RPMI7951 (cell line): ENCODE results near the gene ALB. TPM values are rescaled to one million over a fixed set of nuclear protein-coding genes. Genes with fewer than 3 reads are reported as not detected.

ENCODE experiments used
- DNase-seq: peaks from one replicate; pipeline ENCODE4 v3.0.0-alpha.2; 2012; ENCODE audit warnings: low read depth
- total RNA-seq: library from RNA; depleted of rRNA; stranded (reverse); fragments of >200 nt; shearing (Covaris generic); gene quantifications from 2 replicates; pipeline ENCODE4 v1.2.3, GENCODE V29; 2014

Gene ALB
- total RNA-seq, 1 experiment from 2014 or later, result not detected

DNA sequence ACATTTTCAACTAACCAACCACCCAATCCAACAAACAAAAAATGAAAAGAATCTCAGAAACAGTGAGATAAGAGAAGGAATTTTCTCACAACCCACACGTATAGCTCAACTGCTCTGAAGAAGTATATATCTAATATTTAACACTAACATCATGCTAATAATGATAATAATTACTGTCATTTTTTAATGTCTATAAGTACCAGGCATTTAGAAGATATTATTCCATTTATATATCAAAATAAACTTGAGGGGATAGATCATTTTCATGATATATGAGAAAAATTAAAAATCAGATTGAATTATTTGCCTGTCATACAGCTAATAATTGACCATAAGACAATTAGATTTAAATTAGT is 27.7 kb downstream of the ALB start:
- DNase-seq, result no peak

DNA sequence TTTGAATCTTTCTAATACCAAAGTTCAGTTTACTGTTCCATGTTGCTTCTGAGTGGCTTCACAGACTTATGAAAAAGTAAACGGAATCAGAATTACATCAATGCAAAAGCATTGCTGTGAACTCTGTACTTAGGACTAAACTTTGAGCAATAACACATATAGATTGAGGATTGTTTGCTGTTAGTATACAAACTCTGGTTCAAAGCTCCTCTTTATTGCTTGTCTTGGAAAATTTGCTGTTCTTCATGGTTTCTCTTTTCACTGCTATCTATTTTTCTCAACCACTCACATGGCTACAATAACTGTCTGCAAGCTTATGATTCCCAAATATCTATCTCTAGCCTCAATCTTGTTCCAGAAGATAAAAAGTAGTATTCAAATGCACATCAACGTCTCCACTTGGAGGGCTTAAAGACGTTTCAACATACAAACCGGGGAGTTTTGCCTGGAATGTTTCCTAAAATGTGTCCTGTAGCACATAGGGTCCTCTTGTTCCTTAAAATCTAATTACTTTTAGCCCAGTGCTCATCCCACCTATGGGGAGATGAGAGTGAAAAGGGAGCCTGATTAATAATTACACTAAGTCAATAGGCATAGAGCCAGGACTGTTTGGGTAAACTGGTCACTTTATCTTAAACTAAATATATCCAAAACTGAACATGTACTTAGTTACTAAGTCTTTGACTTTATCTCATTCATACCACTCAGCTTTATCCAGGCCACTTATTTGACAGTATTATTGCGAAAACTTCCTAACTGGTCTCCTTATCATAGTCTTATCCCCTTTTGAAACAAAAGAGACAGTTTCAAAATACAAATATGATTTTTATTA is 28.3 kb downstream of the ALB start:
- no peak for DNase-seq

DNA sequence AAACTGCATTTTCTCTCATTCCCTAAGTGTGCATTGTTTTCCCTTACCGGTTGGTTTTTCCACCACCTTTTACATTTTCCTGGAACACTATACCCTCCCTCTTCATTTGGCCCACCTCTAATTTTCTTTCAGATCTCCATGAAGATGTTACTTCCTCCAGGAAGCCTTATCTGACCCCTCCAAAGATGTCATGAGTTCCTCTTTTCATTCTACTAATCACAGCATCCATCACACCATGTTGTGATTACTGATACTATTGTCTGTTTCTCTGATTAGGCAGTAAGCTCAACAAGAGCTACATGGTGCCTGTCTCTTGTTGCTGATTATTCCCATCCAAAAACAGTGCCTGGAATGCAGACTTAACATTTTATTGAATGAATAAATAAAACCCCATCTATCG is 29.1 kb downstream of the ALB start:
- DNase-seq, result no peak

DNA sequence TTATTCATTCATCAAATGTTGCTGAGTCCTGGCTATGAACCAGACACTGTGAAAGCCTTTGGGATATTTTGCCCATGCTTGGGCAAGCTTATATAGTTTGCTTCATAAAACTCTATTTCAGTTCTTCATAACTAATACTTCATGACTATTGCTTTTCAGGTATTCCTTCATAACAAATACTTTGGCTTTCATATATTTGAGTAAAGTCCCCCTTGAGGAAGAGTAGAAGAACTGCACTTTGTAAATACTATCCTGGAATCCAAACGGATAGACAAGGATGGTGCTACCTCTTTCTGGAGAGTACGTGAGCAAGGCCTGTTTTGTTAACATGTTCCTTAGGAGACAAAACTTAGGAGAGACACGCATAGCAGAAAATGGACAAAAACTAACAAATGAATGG is 30.2 kb downstream of the ALB start:
- peak; percentile 11 for DNase-seq

DNA sequence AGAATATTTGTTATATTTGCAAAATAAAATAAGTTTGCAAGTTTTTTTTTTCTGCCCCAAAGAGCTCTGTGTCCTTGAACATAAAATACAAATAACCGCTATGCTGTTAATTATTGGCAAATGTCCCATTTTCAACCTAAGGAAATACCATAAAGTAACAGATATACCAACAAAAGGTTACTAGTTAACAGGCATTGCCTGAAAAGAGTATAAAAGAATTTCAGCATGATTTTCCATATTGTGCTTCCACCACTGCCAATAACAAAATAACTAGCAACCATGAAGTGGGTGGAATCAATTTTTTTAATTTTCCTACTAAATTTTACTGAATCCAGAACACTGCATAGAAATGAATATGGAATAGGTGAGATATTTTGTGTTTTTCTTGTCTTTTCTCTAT is 31.9 kb downstream of the ALB start, which contains the start of gene AFP:
Gene AFP (plus strand): TSS at position 238 of the 400 bp plus-strand sequence. CDS start 42 bp downstream, at position 280.
- no peak for DNase-seq

DNA sequence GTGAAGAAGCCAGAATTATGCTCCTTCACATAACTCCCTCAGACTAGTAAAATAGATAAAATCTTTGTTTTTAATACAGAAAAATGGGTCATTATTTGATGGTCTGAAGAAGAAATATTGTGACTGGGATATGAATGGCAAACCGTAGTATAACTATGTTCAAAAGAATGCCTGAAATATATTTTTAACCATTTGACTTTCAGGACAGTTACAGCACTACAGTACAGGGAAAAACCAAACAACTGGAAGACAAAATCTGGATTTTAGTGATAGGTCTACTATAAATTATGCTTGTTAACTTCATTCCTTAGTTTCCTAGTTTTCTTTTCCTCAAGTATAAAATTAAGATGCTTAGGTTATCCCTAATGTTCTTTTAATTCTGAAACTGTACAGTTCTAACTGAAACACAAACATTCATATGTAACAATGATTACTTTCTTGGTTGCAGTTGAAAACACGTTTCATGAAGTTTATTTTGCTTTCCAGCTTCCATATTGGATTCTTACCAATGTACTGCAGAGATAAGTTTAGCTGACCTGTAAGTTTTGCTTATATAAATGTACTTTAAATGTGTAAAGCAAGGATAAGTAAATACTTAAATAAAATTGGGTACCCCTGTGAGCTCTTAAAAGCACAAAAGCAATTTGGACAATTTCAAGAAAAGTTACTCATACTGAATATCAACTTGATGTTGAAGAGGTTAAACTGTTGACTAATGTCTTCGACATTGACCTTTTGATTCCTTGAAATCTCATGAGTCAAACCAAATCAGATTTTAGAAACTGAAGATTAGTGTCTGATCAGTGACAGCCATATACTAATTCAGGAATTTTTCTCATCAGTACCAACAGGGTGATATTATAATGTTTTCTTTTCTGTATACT is 32.8 kb downstream of the ALB start:
- DNase-seq, result no peak

DNA sequence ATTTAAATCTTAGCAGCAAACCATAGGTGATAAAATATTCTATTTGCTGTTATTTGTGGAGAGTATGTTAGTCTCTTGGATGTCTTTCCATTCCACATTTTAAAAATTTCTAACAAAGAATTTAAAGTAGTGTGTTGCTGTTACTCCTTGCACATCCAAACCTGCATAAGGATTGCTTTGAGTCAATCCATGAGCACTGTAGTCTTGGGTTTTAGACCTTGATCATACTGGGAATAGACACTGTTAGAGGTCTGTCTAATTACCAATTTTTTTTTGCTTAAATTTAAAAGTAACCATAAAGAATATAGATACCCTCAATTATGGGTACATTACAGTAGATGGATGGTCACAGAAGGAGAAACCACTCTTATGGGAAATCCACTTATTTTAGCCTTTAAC is 33.5 kb downstream of the ALB start:
- DNase-seq, result no peak

DNA sequence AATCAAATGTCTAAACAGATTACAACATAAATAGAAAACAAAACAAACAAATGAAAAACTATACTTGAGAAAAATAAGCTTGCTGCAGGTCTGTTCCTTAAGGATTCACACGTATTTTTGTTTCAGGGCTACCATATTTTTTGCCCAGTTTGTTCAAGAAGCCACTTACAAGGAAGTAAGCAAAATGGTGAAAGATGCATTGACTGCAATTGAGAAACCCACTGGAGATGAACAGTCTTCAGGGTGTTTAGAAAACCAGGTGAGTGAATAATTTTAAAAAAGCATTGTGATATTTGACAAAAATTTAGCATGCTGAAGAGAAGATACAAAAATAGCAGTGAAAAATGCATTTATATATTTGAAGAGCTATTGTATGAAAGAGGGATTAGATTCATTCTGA is 34.0 kb downstream of the ALB start:
- DNase-seq, result no peak

DNA sequence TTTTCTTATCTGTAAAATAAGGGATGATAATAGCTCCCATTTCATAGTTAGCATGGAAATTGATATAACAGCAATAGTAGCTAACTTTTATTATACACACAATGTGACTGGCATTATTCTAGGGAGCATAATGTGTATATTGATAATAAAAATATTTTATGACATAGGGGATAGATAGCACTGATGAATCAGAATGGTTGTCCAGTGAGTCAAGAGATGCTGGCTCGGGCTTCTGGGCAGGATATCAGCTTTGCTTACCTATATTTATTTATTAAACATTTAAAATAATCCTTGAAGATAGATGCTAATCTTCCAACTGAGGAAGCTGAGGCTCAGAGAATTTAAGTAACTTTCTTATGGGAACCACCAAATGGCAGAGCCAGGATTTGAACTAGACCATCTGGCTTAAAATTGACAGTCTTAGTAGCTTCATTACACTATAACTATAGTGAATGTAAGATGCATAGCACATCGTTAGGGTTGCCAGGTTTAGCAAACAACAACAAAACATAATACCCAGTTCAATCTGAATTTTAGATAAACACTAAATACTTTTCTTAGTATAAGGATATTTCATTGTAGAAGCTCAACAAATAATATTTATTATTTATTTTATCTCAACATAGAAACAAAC is 34.6 kb downstream of the ALB start:
- no peak for DNase-seq

DNA sequence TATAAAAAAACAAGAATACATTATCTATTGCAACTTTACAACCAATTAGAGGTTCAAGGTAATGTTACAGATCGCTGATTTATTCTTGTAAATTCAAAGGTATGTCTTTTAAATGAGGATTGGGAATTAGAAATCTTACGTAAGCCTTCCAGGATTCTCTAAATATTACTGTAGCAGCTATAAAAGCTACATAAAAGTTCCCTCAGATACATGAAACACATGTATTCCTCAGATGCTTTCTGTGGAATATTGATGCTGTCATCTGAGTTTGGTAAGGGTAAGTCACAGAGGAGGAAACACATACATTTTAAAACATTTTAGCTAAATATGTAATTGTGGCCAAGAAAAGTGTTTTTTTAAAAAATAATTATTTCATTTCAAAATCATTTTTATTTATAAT is 35.4 kb downstream of the ALB start:
- no peak for DNase-seq

DNA sequence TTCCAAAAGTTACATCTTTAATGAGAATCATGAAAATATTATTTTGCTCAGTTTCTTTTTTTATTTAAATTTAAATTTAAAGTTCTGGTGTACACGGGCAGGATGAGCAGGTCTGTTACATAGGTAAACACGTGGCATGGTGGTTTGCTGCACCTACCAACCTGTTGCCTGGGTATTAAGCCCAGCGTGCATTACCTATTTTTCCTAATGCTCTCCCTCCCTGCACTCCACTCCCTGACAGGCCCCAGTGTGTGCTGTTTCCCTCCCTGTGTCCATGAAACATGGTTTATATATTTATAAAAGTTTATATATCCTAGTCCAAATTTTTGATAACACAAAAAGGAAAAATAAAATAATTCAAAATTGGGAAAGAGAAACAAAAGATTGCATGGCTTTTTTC is 35.9 kb downstream of the ALB start:
- no peak for DNase-seq

DNA sequence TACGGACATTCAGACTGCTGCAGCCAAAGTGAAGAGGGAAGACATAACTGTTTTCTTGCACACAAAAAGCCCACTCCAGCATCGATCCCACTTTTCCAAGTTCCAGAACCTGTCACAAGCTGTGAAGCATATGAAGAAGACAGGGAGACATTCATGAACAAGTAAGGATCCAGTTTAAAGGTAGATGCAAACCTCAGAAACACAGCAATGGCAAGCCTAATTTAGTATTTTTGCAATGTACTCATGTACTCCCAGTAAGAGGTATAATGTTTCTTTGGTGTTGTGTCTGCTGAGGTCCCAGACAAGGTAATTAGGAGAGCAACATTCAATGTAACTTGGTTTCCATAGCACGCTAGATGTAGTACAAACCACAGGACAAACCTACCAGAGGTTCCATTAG is 36.6 kb downstream of the ALB start:
- DNase-seq, result no peak

DNA sequence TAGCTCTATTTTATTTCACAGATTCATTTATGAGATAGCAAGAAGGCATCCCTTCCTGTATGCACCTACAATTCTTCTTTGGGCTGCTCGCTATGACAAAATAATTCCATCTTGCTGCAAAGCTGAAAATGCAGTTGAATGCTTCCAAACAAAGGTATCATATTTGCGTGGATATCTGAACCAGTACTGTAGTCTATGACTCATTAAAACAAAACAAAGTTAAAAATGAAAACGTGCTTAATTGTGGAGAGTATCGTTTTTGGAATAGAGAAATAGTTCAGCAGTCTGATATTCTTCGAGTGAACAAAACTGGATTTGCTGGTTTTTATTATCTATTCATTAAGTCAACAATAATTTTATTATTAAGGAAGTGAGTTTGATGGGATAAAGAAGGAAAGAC is 38.2 kb downstream of the ALB start:
- DNase-seq, result no peak

DNA sequence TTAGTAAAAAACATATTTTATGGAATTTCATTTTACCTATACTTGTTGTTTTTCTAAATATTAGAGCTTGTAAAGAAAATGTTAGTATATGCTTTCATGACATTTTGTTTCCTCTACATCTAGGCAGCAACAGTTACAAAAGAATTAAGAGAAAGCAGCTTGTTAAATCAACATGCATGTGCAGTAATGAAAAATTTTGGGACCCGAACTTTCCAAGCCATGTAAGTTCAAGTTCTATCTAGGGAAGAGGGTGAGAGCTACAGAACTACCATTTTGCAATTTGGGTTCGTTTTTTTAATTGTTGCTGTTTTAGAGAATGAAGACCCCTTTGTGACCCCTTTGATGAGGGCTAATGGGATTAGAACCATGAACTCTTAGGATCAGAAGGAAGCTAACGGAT is 39.1 kb downstream of the ALB start:
- DNase-seq, result no peak

DNA sequence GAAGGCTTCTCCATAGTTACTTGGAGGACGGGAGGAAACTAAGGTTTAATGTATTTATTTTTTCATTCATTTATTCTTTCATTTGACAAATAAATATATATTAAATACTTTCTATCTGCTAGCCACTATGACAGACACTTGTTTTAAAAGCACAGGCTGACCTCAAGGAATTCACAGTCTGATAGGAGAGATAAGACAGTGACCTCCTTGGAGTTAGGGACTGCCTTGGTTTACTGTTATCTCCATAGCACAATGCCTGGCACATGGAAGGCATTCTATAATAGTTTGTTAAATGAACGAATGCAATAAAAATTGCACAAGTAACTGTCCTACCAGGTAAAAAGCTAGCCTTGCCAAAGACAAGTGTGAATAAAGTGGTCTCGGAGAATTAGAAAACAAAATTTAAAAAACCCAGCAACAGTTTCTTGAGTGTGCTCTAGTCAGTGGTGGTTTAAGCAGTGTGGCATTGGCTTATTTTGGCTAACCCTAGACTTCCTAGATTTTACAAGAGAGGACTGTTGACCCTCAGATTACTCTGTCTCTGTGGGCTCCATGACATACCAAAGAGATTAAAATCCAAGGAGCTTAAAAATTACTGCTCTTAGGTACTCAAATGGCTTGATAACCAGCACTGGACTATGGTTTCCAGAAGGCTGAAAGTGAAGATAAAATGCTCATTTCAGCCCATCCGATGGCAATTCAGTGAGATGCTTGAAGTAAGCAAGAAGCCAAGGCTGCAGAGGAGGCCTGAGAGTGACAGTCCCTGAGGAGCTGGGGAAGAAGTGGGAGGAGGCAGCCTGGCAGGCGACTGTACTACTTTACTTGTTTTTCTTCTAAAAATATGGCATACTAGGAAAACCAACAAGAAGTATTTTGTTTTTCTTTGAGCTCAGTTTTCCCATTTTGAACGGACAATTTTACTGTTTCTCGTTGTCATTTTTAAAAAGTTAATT is 41.6 kb downstream of the ALB start:
- no peak for DNase-seq

DNA sequence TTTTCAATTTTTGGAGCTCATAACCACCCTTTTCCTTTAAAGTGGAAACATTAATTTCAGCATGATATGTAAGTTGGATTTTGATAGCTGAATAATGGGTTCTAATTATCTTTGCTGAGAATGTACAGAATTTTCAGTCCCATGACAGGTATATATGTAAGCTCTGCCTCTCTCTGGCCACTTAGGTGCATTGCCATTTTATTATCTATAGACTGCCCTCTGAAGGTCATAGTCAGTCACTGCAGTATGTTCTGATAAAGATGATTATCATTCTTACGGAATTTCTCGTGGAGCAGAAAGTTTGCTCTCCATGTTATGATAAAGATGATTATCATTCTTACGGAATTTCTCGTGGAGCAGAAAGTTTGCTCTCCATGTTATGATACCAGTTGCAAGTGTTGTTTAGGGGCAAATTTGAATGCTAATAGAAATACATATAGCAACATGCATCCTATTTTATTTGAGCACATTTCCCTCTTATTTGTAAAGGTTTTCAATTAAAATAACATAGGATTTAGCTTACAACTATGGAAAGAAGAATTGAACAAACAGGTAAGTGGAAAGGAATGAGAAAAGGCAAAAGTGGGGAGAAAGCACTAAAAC is 42.4 kb downstream of the ALB start:
- DNase-seq, result peak; percentile 47

DNA sequence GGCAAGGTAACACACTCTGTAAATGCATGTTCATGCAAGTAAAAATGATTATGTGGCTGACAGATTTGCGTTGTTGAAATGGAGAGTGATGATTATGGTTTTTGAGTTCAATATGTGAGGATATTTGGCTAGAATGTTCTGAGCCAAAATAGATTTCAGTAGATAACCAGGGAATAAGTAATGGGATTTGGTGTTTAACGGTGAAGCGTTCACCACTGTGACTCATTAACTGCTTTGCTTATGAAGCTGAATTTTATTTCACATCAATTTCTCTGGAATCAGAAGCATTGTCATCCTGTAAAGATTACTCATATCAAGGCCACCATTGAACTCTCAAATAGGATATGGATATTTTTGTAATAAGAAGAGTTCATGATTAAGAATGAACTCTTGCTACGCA is 43.6 kb downstream of the ALB start:
- peak; percentile 21 for DNase-seq

DNA sequence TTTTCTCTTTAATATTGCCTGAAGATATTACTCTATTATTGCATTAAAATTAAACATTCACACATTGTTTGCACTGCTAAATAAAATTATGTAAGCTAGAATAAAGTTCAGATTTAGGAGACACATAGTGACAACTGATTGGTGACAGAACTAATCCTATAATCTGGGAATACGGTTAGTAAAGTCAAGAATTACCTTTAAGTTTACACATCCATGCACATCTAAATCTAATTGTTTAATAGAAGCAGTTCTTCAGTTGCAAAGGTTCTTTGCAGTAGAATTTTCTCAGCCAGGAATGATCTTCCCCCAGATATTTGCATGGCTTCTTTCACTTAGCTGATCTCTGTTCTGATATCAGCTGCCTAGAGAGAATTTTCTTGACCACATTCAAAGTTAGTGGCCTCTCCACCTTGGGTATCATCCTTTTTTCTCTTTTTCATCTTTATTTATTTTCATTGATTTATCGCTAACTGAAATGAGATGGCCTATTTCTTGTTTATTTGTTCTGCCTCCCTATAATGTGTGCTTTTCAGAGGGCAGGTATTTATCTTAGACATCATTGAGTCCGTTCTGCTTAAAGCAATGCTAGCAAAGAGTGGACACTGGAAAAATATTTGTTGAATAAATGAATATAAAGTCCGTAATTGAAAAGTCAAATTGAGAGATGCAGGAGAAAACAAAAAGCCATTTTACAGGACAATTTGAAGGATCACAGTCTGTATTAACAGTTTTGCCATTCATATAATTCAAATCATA is 44.5 kb downstream of the ALB start:
- DNase-seq, result no peak

DNA sequence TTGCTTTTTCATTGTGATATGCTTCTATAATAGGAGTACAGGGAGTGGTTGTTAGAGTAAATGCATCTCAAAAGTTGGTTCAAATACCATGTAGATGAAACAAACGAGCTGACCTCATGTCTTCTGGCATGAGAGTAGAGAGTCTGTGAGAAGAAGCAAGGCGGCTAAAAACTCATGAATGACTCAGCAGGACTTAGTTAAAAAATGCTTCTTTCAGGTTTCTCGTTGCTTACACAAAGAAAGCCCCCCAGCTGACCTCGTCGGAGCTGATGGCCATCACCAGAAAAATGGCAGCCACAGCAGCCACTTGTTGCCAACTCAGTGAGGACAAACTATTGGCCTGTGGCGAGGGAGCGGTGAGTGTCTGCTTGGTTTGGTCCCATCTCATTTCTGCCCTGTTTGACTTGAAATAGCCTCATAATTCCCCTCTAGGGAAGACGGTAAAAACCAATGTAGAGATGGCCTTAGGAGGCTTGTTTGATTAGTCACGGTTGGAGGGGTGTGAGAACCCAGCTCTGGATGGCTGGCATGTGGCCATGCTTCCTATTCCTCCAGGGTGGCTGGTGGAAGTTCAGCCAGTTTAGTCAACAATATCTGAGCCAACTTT is 46.4 kb downstream of the ALB start:
- peak; percentile 91 for DNase-seq

DNA sequence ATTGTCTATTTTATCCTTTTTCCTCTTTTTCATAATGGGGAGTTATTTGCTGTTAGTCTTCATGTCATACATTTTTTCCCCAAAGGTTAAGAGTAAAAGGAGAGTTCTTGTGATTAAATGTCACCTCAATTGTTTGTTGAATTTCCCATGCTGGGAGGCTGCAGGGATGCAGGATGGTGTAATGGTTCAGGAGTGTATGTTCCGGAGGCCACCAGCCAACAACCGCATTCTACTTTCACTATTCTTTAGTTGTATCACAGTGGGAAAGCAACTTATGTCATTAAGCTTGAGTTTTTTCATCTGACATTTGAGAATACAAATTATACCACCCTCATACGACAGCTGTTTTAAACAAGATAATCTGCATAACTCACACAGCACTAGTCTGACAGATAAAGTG is 47.3 kb downstream of the ALB start:
- peak; percentile 58 for DNase-seq
